B cell (primary cell): ENCODE data around the gene GIT1. TPM values are rescaled to one million over a fixed set of nuclear protein-coding genes. Genes with fewer than 3 reads are reported as not detected.

ENCODE experiments used
- ATAC-seq: fragments of 200-7000 bp; cut with Tn5 transposase; one replicate; pipeline ENCODE4 v1.10.0; 2021; ENCODE audit warnings: low read depth, mild to moderate bottlenecking, moderate number of reproducible peaks, moderate library complexity
- CTCF ChIA-PET: fragments of 350-600 bp; sonication (Branson Sonifier 250); formaldehyde crosslinking; loops from one replicate; lab custom pipeline; 2021; ENCODE audit warnings: antibody characterized with exemption, inconsistent platforms; lab: Charles Lee
- POLR2A ChIA-PET: fragments of 350-600 bp; sonication (Branson Sonifier 250); formaldehyde crosslinking; loops from one replicate; lab custom pipeline; 2021; ENCODE audit warnings: antibody characterized with exemption; lab: Charles Lee
- DNase-seq: peaks from one replicate; pipeline ENCODE4 v3.0.0; 2013
- H2AFZ ChIP-seq: 2 replicates; pipeline ENCODE4 v1.6.1; 2012; ENCODE audit warnings: mild to moderate bottlenecking, low read depth, low read length; ENCODE audit not compliant: insufficient read depth, poor library complexity, severe bottlenecking
- H3K27ac ChIP-seq, 2 donors: 1 replicate in 1 of 2; 2 replicates in 1 of 2; pipeline ENCODE4 v1.5.1; 2012 to 2013; ENCODE audit warnings: low read length in 2 of 2, mild to moderate bottlenecking in 2 of 2, moderate library complexity in 1 of 2
- H3K27me3 ChIP-seq, 4 experiments: fragments of 200-600 bp in 1 of 4; sonication (generic) in 1 of 4; replicated peaks in 1 of 4; 1 replicate in 2 of 4; 2 replicates in 2 of 4; pipeline versions ENCODE4 v1.6.1 to v1.7.0; 2013 to 2016; ENCODE audit warnings: low read length in 3 of 4, mild to moderate bottlenecking in 2 of 4, mixed read lengths in 1 of 4, moderate library complexity in 1 of 4; ENCODE audit not compliant: insufficient read depth in 4 of 4, control insufficient read depth in 3 of 4; ENCODE audit errors: control extremely low read depth in 1 of 4
- H3K36me3 ChIP-seq, 2 experiments: replicated peaks in 1 of 2; 1 replicate in 1 of 2; 2 replicates in 1 of 2; pipeline versions ENCODE4 v1.6.1 to v1.7.1; 2013; ENCODE audit warnings: low read length in 1 of 2; ENCODE audit not compliant: insufficient read depth in 2 of 2, control insufficient read depth in 1 of 2; ENCODE audit errors: control extremely low read depth in 1 of 2, extremely low read depth in 1 of 2
- H3K4me1 ChIP-seq, 2 donors: fragments of 200-600 bp in 1 of 2; sonication (generic) in 1 of 2; 1 replicate in 1 of 2; 2 replicates in 1 of 2; pipeline versions ENCODE4 v1.5.1 to v1.6.1; 2013 to 2017; ENCODE audit warnings: low read length in 2 of 2; ENCODE audit not compliant: control insufficient read depth in 2 of 2, insufficient read depth in 2 of 2
- H3K4me2 ChIP-seq: replicated peaks from 2 replicates; pipeline ENCODE3; 2012; ENCODE audit warnings: mild to moderate bottlenecking, low read depth, low read length; ENCODE audit not compliant: poor library complexity, severe bottlenecking
- H3K4me3 ChIP-seq, 5 experiments: fragments of 200-600 bp in 1 of 5; sonication (generic) in 1 of 5; 1 replicate in 3 of 5; 2 replicates in 2 of 5; pipeline versions ENCODE4 v1.5.1 to v1.7.0; 2011 to 2016; ENCODE audit warnings: low read length in 4 of 5, mild to moderate bottlenecking in 4 of 5, low read depth in 2 of 5, control low read depth in 1 of 5, moderate library complexity in 1 of 5; ENCODE audit not compliant: insufficient read depth in 1 of 5; ENCODE audit errors: control extremely low read depth in 1 of 5, extremely low read depth in 1 of 5
- H3K79me2 ChIP-seq: fragments of 200-600 bp; sonication (generic); one replicate; pipeline ENCODE4 v1.6.0; 2016; ENCODE audit warnings: low read length; ENCODE audit not compliant: control insufficient read depth, insufficient read depth
- H3K9ac ChIP-seq: fragments of 200-600 bp; sonication (generic); 2 replicates; pipeline ENCODE4 v1.6.1; 2017; ENCODE audit warnings: mild to moderate bottlenecking, low read length, moderate library complexity
- H3K9me3 ChIP-seq, 3 donors: one replicate each; pipeline versions ENCODE4 v1.6.1 to v1.7.1; 2013; ENCODE audit warnings: low read length in 2 of 3; ENCODE audit not compliant: control insufficient read depth in 2 of 3, insufficient read depth in 1 of 3; ENCODE audit errors: control extremely low read depth in 1 of 3
- H4K20me1 ChIP-seq: 2 replicates; pipeline ENCODE4 v1.6.0; 2012; ENCODE audit warnings: mild to moderate bottlenecking, low read length; ENCODE audit not compliant: insufficient read depth, control insufficient read depth, poor library complexity, severe bottlenecking
- H3K27ac Mint-ChIP-seq: one replicate; pipeline ENCODE4 v1.8.0; 2021; ENCODE audit warnings: mixed read lengths
- H3K27me3 Mint-ChIP-seq: one replicate; pipeline ENCODE4 v1.8.0; 2021; ENCODE audit warnings: mixed read lengths
- H3K4me1 Mint-ChIP-seq: one replicate; pipeline ENCODE4 v1.8.0; 2021; ENCODE audit warnings: mixed read lengths
- H3K4me3 Mint-ChIP-seq: one replicate; pipeline ENCODE4 v1.8.0; 2021; ENCODE audit warnings: mixed read lengths
- H3K9me3 Mint-ChIP-seq: one replicate; pipeline ENCODE4 v1.8.0; 2022; ENCODE audit warnings: mixed read lengths; ENCODE audit not compliant: insufficient read depth
- EZH2 ChIP-seq: IDR thresholded peaks from 2 replicates; pipeline ENCODE4 v1.6.1; 2012; ENCODE audit warnings: borderline replicate concordance, low read depth, mild to moderate bottlenecking, moderate library complexity, low read length; ENCODE audit not compliant: insufficient read depth, poor library complexity, severe bottlenecking
- WGBS: methylation state at CpG from one replicate; pipeline ENCODE4 v1.1.5; 2013; ENCODE audit warnings: missing lambda C conversion rate; ENCODE audit not compliant: insufficient coverage; 5-methylcytosine and 5-hydroxymethylcytosine counted together
- intact Hi-C: fragments of 100-400 bp; cut with micrococcal nuclease; formaldehyde crosslinking; loops from one replicate; pipeline ENCODE4 v1.10.0; 2022
- polyA plus RNA-seq: library from polyadenylated mRNA; depleted of rRNA; stranded (reverse); fragments of >200 nt; gene quantifications from 2 replicates; pipeline ENCODE4 v1.2.3, GENCODE V29; 2012
- total RNA-seq, 2 donors: library from RNA; stranded (reverse); fragments of 120-200 nt in 1 of 2; gene quantifications; 1 replicate in 1 of 2; 2 replicates in 1 of 2; pipeline versions ENCODE4 v1.2.3 to v1.2.4, GENCODE V29; 2013 to 2022
- TF ChIP-seq, protein P1 (sequence below): fragments of 200-600 bp; IDR thresholded peaks from one replicate; pipeline ENCODE4 v1.8.0; 2022; ENCODE audit warnings: antibody characterized with exemption, mild to moderate bottlenecking

GIT1 gene
- total and polyA plus RNA-seq, 2 donors (not counting 1 experiment from before 2014, with no cell fraction given): 49.3 to 61.9 TPM

DNA sequence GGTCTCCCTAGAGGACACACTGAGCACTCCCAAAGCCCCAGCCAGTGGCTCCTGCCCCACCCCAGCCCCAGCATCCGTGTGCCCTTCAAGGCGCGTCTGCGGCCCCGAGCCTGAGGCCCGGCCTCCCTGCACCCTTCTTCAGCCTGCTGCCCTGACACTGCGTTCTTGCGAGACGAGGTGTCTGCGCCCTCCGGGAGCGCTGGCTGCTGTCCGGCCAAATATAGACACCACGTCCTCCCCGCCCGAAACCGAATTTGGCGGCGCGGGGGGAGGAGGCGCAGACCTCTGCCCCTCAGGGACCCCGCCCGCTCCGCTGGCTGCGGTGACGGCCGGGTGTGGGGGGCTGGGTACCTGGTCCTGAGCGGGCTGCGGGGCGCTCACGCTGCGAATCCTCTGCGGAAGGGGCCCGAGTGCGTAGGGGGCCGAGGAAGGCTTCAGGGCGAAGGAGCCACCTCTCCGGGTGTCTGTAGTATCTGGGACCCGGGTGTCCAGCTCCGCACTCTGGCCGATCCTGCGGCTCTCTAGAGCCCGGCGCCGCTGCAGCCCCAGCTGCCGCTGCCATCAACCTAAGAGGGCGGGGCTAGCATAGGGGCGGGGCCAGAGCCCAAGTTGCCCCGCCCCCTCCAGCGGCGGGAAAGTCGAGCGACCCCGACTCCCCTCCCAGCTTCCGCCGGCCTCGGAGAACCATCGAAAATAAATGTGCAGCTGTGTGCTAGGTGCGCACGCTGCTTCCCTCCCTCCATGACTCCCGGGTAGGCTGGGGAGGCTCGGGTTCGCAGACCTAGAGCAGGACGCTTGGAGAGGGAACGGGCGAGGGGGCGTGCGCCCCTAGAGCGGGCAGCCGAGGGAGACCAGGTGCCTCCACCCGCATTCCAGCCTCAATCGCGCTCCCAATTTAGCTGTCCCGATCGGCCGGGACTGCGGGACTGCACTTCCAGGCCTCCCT, 33.2 kb upstream of the GIT1 start, which contains the start of gene CORO6:
CORO6 (minus strand) TSS at position 576 of the 946 bp plus-strand sequence. CDS start 1,491 bp downstream, outside the sequence.
- Histone ChIP-seq H3K4me3 (peak within 1 kb of the TSS; percentile 13 to 73 (median 62)), H3K9ac (peak within 1 kb of the TSS; percentile 71), H3K27ac (no peak within 1 kb of the TSS), H3K36me3 (no peaks in the 10 kb centered on the region), H3K4me2 (peak within 1 kb of the TSS; percentile 89), H3K4me1 (peaks cover 18 to 25% of the 10 kb centered on the region in 2 donors), H3K79me2 (peaks cover 4% of the 10 kb centered on the region), H3K9me3 (no peaks in the 10 kb centered on the region), H2AFZ (peak within 1 kb of the TSS; percentile 77), H4K20me1 (peaks cover 32% of the 10 kb centered on the region), H3K27me3 (peaks cover 0 to 6% (median 0%) of the 10 kb centered on the region in 4 experiments)
- Mint-ChIP-seq H3K4me1 (peaks cover 36% of the 10 kb centered on the region), H3K9me3 (no peaks in the 10 kb centered on the region), H3K27me3 (no peaks in the 10 kb centered on the region), H3K4me3 (peak within 1 kb of the TSS; percentile 84), H3K27ac (peak within 1 kb of the TSS; percentile 55)
- POLR2A ChIA-PET: interaction anchor here (0.6 to 0.8 kb wide), 3 partner anchors 16 to 56 kb away, joined by 3 to 6 read pairs (median 3); partner anchors contain the start of gene ABHD15
- CTCF ChIA-PET: interaction anchor here (1.2 to 1.4 kb wide), 3 partner anchors 9 to 157 kb away, joined by 3 to 6 read pairs (median 4); no protein-coding TSS in a partner anchor
- WGBS: 3% methylated on average over 74 of the region's 77 CpGs
- ATAC-seq (peak; percentile 71), DNase-seq (peak; percentile 79)
- TF ChIP-seq, protein P1, sequence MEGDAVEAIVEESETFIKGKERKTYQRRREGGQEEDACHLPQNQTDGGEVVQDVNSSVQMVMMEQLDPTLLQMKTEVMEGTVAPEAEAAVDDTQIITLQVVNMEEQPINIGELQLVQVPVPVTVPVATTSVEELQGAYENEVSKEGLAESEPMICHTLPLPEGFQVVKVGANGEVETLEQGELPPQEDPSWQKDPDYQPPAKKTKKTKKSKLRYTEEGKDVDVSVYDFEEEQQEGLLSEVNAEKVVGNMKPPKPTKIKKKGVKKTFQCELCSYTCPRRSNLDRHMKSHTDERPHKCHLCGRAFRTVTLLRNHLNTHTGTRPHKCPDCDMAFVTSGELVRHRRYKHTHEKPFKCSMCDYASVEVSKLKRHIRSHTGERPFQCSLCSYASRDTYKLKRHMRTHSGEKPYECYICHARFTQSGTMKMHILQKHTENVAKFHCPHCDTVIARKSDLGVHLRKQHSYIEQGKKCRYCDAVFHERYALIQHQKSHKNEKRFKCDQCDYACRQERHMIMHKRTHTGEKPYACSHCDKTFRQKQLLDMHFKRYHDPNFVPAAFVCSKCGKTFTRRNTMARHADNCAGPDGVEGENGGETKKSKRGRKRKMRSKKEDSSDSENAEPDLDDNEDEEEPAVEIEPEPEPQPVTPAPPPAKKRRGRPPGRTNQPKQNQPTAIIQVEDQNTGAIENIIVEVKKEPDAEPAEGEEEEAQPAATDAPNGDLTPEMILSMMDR: no peak
- TF ChIP-seq EZH2: no peak
- intact Hi-C loops: loop anchor here (1.0 to 2.0 kb wide), 2 partner anchors 9 to 16 kb away; no protein-coding TSS in a partner anchor
